ENCODE data around the gene RFX7. TPM values are rescaled to one million over a fixed set of nuclear protein-coding genes. Genes with fewer than 3 reads are reported as not detected.
"Not testable (repeated sequence)": the region's sequence is repeated elsewhere in the genome, so short reads cannot be mapped to it uniquely, and the experiment has no call there.

The RFX7 gene
- polyA plus RNA-seq, 1 experiment, result 9.1 TPM

DNA sequence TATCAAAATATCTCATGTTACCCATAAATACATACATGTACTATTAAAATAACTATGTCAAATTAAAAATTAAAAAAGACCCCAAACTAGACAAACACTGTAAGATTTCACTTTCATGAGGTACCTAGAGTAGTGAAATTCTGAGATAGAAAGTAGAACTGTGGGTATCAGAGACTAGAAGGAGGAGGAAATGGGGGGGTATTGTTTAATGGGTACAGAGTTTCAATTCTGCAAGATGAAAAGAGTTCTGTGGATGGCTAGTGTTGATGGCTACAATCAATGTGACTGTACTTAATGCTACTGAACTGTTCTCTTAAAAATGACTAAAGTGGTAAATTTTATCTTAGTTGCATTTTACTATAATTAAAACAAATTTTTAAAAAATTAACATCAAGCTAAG is 36.6 kb downstream of the RFX7 start:
- Histone ChIP-seq H3K9me3 (ENCODE audit: control insufficient read depth, insufficient read depth, low read length) (no peaks in the 10 kb centered on the region), H3K27ac (ENCODE audit: low read depth, low read length) (no peak overlapping the region), H3K27me3 (ENCODE audit: control insufficient read depth, insufficient read depth, low read length) (no peaks in the 10 kb centered on the region), H3K4me3 (ENCODE audit: low read depth, low read length) (no peak overlapping the region)
- no peak for DNase-seq (ENCODE audit: low read depth, low spot score)
- ChIA-PET POLR2A (no interaction called here), CTCF (no interaction called here)
- TF ChIP-seq, protein P1, sequence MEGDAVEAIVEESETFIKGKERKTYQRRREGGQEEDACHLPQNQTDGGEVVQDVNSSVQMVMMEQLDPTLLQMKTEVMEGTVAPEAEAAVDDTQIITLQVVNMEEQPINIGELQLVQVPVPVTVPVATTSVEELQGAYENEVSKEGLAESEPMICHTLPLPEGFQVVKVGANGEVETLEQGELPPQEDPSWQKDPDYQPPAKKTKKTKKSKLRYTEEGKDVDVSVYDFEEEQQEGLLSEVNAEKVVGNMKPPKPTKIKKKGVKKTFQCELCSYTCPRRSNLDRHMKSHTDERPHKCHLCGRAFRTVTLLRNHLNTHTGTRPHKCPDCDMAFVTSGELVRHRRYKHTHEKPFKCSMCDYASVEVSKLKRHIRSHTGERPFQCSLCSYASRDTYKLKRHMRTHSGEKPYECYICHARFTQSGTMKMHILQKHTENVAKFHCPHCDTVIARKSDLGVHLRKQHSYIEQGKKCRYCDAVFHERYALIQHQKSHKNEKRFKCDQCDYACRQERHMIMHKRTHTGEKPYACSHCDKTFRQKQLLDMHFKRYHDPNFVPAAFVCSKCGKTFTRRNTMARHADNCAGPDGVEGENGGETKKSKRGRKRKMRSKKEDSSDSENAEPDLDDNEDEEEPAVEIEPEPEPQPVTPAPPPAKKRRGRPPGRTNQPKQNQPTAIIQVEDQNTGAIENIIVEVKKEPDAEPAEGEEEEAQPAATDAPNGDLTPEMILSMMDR (IDR thresholded peaks at IDR 0.05; ENCODE audit: low read depth, low read length), result no peak

- ChIA-PET CTCF (no interaction called here), POLR2A (interaction anchor here (0.6 kb wide), 1 partner anchor 1997 kb away, joined by 6 read pairs; no protein-coding TSS in a partner anchor)
- no peak for DNase-seq (ENCODE audit: low read depth, low spot score)
- H3K9me3 ChIP-seq (ENCODE audit: control insufficient read depth, insufficient read depth, low read length), result no peaks in the 10 kb centered on the region
- no peaks in the 10 kb centered on the region for H3K27me3 ChIP-seq (ENCODE audit: control insufficient read depth, insufficient read depth, low read length)
- TF ChIP-seq, protein P1 (IDR thresholded peaks at IDR 0.05; ENCODE audit: low read depth, low read length), result no peak
- no peak overlapping the region for H3K4me3 ChIP-seq (ENCODE audit: low read depth, low read length)
- no peak overlapping the region for H3K27ac ChIP-seq (ENCODE audit: low read depth, low read length)
Observed at GRCh38 chr15:56205061-56205876, 38.4 kb downstream of the RFX7 start.

DNA sequence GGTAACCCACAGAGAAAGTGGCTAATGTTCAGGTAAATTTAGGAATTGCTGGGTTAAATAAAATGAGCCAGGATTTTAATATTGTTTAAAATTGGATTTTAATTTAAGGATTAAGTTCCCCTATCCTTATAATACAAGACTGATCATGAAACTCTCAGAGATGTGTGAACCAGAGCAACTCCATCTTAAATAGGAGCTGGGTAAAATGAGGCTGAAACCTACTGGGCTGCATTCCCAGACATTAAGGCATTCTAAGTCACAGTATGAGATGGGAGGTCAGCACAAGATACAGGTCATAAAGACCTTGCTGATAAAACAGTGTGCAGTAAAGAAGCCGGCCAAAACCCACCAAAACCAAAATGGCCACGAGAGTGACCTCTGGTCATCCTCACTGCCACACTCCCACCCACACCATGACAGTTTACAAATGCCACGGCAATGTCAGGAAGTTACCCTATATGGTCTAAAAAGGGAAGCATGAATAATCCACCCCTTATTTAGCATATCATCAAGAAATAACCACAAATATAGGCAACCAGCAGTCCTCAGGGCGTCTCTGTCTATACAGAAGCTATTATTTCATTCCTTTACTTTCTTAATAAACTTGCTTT is 40.3 kb downstream of the RFX7 start:
- POLR2A ChIA-PET, result interaction anchor here (0.7 kb wide), 1 partner anchor 211 kb away, joined by 10 read pairs; no protein-coding TSS in a partner anchor

DNA sequence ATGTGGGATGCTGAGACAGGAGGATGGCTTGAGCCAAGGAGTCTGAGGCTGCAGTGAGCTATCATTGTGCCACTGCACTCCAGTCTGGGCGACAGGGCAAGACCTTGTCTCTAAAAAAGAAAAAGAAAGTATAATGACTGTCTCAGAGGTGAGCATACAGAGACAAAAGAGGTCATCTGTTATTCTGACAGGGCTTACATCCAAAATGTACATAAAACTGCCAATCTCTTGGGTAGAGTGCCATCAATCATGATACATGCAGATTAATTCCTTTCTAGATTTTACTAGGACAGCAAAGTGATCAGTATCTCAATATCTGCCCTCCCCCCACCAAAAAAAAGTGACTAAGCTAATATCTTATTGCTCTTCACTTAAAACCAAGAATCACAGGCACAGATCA is 41.0 kb downstream of the RFX7 start:
- Histone ChIP-seq H3K4me3 (ENCODE audit: low read depth, low read length) (no peak overlapping the region), H3K27ac (ENCODE audit: low read depth, low read length) (no peak overlapping the region), H3K27me3 (ENCODE audit: control insufficient read depth, insufficient read depth, low read length) (no peaks in the 10 kb centered on the region), H3K9me3 (ENCODE audit: control insufficient read depth, insufficient read depth, low read length) (no peaks in the 10 kb centered on the region)
- DNase-seq (ENCODE audit: low read depth, low spot score), result no peak
- ChIA-PET POLR2A (no interaction called here), CTCF (no interaction called here)
- TF ChIP-seq, protein P1 (IDR thresholded peaks at IDR 0.05; ENCODE audit: low read depth, low read length), result no peak

More for the DNA sequence above, 40.3 kb downstream of the RFX7 start:
- H3K9me3 ChIP-seq (ENCODE audit: control insufficient read depth, insufficient read depth, low read length); DNase-seq (ENCODE audit: low read depth, low spot score); H3K4me3 ChIP-seq (ENCODE audit: low read depth, low read length); H3K27me3 ChIP-seq (ENCODE audit: control insufficient read depth, insufficient read depth, low read length); H3K27ac ChIP-seq (ENCODE audit: low read depth, low read length); CTCF ChIA-PET: not testable (repeated sequence)

DNA sequence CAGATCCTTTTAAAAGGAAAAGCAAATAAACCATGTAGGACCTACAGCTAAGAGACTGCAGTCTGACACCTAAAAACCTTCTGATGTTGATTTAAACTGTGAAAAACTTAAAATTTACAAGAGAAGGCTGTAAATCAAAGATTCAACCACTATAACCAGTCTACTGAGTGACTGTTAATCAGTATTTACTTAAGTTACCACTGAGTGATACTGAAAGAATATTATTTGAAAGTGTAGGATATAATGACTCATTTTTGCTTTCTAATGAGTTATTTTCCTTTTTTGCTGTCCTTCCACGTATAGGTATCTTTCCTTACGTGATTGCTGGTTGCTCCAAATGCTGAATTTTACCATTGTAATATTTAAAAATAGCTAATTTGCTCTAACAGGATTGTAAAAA is 44.6 kb downstream of the RFX7 start:
- ChIA-PET POLR2A (no interaction called here), CTCF (interaction anchor here (1.3 kb wide), 1 partner anchor 13 kb away, joined by 3 read pairs; no protein-coding TSS in a partner anchor)
- Histone ChIP-seq H3K9me3 (ENCODE audit: control insufficient read depth, insufficient read depth, low read length) (no peaks in the 10 kb centered on the region), H3K27me3 (ENCODE audit: control insufficient read depth, insufficient read depth, low read length) (no peaks in the 10 kb centered on the region), H3K4me3 (ENCODE audit: low read depth, low read length) (no peak overlapping the region), H3K27ac (ENCODE audit: low read depth, low read length) (no peak overlapping the region)
- no peak for DNase-seq (ENCODE audit: low read depth, low spot score)
- TF ChIP-seq, protein P1 (IDR thresholded peaks at IDR 0.05; ENCODE audit: low read depth, low read length), result no peak
